ENCODE data around the gene CTIF. TPM values are rescaled to one million over a fixed set of nuclear protein-coding genes. Genes with fewer than 3 reads are reported as not detected.
A peak's percentile ranks its signal among the peaks of the same experiment; 100 is the strongest.

The CTIF gene
- total RNA-seq, 1 donor from 2014 or later = 72.4 TPM

GRCh38 chr18:48795696-48796095 lies 256.9 kb downstream of the CTIF start:
- ATAC-seq (no peak), DNase-seq (peak; percentile 17)
- Histone ChIP-seq H3K4me1 (peaks cover 6% of the 10 kb centered on the region), H3K36me3 (no peaks in the 10 kb centered on the region), H3K4me3 (no peak overlapping the region), H3K27ac (no peak overlapping the region), H3K27me3 (no peaks in the 10 kb centered on the region), H3K9me3 (no peaks in the 10 kb centered on the region)
- no peak for TF ChIP-seq CTCF (IDR thresholded peaks at IDR 0.05)
- intact Hi-C loops (cut with DNase I) = no loop called here

GRCh38 chr18:48796491-48797205 lies 257.8 kb downstream of the CTIF start:
- Histone ChIP-seq H3K36me3 (no peaks in the 10 kb centered on the region), H3K27me3 (no peaks in the 10 kb centered on the region), H3K4me1 (no peaks in the 10 kb centered on the region), H3K27ac (no peak overlapping the region), H3K9me3 (no peaks in the 10 kb centered on the region), H3K4me3 (no peak overlapping the region)
- TF ChIP-seq CTCF (IDR thresholded peaks at IDR 0.05) = no peak
- DNase-seq = peak; percentile 17
- intact Hi-C loops (cut with DNase I) = no loop called here
- no peak for ATAC-seq

- H3K9me3 ChIP-seq = no peaks in the 10 kb centered on the region
- H3K27me3 ChIP-seq = no peaks in the 10 kb centered on the region
- DNase-seq (peak; percentile 35), ATAC-seq (no peak)
- intact Hi-C loops (cut with DNase I) = no loop called here
- no peaks in the 10 kb centered on the region for H3K36me3 ChIP-seq
- TF ChIP-seq CTCF (IDR thresholded peaks at IDR 0.05) = no peak
- H3K27ac ChIP-seq = no peak overlapping the region
- H3K4me1 ChIP-seq = no peaks in the 10 kb centered on the region
- no peak overlapping the region for H3K4me3 ChIP-seq
These were observed 259.0 kb downstream of the CTIF start for GRCh38 chr18:48797841-48798255.

- Histone ChIP-seq H3K9me3 (no peaks in the 10 kb centered on the region), H3K27ac (no peak overlapping the region), H3K4me3 (no peak overlapping the region), H3K36me3 (no peaks in the 10 kb centered on the region), H3K4me1 (no peaks in the 10 kb centered on the region), H3K27me3 (no peaks in the 10 kb centered on the region)
- ATAC-seq (no peak), DNase-seq (peak; percentile 54)
- no peak for TF ChIP-seq CTCF (IDR thresholded peaks at IDR 0.05)
- intact Hi-C loops (cut with DNase I) = no loop called here
These were observed 259.8 kb downstream of the CTIF start for GRCh38 chr18:48798334-48799245.

GRCh38 chr18:48799724-48800315 lies 261.0 kb downstream of the CTIF start:
- ATAC-seq = no peak
- no peak for TF ChIP-seq CTCF (IDR thresholded peaks at IDR 0.05)
- no peaks in the 10 kb centered on the region for H3K36me3 ChIP-seq
- peak; percentile 26 for DNase-seq
- intact Hi-C loops (cut with DNase I) = no loop called here
- no peaks in the 10 kb centered on the region for H3K9me3 ChIP-seq
- no peaks in the 10 kb centered on the region for H3K4me1 ChIP-seq
- H3K27me3 ChIP-seq = no peaks in the 10 kb centered on the region
- H3K27ac ChIP-seq = no peak overlapping the region
- no peak overlapping the region for H3K4me3 ChIP-seq

All from upper lobe of right lung (tissue), 1 donor.